Medulla oblongata (tissue), 1 donor: Measurements from ENCODE around the gene HOXC12.

Experiments
- DNase-seq: peaks from one replicate; pipeline ENCODE4 v3.0.0-alpha.2; 2015; ENCODE audit errors: extremely low spot score

HOXC12 gene

DNA sequence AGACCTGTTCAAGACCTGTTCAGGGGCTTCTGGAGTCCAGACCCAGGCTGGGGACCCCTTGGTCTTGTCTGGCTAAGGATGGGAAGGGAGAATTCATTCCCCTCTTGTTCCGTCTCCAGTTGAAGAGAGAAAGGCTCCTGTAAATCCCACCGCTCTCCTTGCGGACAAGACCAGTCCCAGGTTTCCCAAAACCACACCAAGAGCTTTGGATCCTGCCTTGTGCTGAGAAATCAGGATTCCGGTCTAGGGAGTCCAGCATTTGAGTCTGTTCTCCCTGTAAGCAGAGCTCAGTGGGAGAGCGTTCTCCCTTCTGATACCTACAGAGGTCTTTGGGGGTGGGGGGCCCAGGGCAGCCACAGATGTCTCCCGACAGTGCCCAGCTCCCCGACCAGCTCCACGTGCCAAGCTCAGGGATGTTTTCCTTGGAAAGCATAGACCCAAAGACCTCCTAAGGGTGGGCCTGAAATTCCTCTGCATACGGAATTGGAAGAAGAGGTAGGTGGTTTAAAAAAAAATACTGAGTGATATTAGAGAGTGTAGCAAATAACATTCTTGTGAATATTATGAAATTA is 14.2 kb upstream of the HOXC12 start:
- no peak for DNase-seq

DNA sequence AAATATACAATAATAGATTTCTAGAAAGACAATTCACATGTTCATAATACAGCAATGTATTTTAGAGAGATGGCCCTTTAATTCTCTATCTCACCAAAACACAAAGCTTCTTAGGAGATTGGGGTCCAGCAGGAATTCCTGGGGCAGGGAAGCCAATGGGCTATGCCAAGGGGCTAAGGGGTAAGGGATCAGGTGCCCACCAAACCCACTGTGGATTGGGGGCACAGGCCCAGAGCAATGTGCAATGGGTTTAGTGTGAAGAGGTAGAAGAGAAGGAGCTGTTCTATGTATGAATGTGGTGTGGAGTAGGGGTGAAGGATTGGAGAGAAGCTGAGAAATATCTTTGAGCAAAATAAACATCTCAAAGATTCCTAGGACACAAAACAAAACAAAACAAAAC is 13.5 kb upstream of the HOXC12 start:
- DNase-seq = no peak

DNA sequence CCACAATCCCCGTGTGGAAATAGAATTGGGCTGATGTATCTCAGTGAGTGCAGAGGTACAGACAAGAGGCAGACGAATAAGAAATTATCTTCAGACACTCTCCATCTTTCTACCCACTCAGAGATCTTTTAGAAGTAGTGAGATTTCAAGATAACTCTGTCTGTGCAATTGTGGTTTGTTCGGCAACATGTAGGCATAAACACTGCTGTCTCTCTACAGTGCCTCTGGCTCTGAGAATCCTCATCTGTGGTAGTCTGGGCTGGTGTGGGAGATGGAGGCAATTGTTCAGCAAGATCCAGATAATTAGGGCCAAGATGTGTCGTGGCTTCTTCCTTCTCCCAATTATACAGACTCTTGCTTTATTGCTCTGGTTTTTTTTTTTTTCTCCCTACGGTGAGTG is 13.0 kb upstream of the HOXC12 start:
- DNase-seq = no peak

DNA sequence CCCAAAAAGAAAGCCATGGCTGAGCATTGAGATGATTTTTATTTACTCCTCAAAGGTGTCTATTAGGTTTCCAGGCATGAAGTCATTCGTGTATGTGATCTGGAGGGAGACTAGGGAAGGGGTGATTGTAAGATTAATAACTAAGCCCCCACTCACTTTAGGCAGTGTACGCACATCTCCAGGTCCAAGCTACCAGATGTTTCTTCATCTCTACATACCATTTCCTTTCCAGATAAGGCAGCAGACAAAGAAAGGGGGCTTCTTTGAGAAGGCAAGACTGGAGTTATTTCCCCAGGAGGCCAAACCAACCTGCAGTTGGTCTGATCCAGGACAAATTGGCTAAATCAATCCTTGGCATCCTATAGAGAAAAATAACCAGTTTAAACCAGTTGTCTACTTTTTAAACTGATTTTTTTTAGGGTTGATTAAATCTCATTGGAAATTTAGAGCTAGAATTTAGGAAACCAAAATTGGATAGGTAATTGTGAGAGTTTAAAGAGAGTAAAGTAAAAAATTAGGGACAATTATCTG is 12.2 kb upstream of the HOXC12 start:
- no peak for DNase-seq

DNA sequence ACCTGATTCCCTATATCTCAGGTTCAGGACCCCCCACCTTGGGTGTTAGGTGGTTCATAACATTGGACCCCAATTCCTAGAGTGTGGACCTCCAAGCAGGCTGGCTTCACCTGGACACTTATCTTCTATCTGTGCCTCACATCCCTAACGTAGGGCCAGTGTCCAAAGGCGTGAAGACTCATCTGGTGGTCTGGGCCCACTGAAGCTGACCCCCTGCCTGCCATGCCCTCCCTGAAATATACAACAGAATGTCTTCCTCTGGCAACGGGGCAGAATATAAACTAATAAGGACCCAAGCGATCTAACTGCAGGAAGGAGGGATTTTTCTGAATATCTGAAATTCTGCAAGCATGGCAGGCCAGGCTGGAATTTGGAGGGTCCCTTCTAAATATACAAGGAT is 10.5 kb upstream of the HOXC12 start:
- DNase-seq = no peak

DNA sequence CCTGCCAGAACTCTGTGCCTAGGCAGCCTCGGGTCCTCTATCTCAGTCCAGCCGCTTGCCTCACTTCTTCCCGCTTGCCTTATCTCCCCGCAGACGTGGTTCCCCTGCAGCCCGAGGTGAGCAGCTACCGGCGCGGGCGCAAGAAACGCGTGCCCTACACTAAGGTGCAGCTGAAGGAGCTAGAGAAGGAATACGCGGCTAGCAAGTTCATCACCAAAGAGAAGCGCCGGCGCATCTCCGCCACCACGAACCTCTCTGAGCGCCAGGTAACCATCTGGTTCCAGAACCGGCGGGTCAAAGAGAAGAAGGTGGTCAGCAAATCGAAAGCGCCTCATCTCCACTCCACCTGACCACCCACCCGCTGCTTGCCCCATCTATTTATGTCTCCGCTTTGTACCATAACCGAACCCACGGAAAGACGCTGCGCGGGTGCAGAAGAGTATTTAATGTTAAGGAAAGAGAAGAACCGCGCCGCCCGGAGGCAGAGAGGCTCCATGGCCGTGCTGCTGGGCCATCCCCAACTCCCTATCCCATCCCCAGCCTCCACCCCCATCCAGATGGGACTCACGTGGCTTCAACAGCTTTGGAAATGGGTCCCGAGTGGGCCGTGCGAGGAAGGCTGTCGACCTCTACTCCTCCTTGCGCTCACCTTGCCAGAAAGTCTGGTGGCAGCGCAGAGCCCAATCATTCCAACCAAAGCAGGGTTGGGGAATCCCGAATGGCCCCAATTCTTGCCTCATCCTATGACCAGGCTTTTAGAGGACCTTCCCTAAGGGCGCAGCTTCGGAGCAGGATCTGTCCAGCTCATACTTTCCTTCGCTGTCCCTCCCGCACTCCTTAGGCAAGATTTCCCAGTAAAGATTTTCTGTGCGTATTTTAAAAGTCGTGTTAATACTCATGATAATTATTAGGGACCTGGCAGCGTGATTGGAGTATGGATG is 9.5 kb upstream of the HOXC12 start:
- DNase-seq = no peak

DNA sequence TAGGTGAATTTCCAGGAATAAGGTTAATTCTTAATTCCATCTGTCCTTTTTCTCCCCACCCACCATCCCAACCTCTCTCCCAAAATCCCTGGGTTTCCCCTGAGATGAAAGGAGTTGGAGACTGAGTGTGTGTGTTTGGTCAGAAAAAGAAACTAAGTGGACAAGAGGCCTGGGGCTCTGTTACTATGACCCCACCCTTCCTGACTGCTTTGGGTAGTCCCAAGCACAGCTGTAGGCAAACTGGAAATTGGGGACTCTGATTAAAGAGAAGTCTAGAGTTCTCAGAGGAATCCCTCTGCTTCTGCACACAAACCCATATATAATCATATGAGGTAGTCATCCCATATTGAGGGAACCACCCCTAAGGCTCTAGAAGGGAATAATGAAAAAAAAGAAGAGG is 7.0 kb upstream of the HOXC12 start:
- no peak for DNase-seq

DNA sequence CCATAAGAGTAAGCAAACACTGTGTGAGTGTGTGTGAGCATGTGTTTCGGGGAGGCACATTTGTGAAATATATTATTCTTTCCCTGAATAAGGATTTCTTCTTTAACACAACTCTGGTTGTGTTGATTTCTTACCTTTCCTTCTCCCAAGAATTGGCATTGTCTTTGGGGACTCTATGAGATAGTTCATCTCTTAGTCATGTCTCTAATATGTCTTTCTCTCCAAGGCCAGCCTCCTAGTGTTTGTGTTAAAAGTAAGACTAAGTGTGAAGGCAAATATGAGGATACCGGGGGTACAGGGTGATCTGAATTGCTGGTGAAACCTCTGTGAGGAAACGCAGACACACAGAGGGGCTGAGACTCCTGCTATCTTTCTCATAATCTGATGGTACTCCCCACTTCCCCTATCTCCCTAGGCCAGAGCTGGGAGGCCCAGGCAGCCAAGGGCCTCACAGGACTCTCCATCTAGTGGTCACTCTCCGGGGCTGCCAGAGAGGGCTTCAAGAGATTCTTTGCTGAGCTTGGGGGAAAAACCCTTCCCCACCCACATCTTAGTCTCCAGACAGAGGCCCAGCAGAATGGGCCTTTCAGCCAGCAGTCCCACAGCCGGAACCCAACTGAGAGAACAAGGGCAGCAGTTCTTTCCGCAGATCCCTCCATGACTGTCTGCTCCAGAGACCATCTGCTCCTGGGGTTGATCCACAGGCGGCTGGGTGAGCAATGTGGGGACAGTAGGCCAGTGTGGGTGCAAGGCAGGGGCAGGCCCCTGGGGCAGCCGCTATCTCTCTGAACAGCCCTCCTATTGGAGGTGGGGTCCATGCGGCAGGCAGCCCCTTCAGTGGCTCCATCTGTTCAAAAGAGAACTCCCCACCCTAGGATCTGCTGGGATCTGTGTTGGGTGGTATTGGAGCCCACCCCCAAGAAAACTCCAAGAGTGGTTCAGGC is 5.8 kb upstream of the HOXC12 start:
- no peak for DNase-seq

DNA sequence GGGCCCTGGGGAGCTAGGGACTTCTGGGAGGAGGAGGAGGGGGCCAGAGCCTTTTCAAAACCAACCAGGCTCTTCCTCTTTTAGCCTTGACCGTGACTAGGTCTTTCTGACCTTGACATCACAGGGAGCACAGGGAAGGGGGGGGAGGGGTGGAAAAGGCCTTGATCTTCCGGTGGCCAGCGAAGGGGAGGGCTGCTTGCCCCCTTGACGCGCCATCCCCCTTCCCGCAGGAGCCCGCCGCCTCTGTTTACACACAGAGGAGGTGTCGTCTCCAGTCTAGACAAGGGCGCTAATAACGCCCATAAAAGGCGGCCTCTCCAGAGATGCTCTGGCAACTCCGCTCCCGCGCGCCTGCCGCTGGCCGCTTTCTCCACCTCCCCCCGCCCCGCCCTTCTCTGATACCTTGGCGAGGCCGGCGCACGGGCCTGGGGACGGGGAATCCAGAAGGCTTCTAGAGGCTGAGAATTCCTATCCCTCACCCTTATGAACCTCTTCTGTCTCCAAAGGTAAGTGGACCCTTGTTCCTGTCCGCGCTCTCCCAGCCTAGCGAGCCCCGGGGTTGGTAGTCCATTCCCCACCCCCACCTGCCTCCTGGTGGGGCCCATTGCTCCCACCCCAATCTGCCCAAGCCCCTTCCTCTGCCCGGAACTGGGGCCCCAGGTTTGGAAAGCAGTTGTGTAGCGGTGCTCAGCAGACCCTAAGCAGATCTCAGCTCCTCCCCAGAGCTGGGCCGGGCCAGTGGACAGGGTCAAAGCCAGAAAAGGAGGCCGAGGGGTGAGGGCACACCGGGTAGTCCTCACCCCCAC is 4.9 kb upstream of the HOXC12 start:
- DNase-seq = no peak

DNA sequence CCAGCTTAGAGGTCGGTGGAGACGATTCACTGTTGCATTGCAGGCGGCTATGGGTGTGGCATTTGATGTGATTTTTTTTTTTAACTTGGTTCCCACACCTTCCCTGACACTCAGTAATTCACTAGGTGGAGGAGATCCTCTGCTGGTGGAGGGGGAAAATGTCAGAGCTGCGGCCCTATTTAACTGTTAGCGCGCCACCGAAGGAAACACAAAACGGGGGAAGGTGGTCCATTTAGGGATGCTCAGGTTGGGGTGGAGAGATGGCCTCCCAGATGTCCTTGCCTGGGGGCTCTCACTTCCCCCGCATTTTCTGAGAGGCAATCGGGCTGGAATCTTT is 4.3 kb upstream of the HOXC12 start:
- no peak for DNase-seq

DNA sequence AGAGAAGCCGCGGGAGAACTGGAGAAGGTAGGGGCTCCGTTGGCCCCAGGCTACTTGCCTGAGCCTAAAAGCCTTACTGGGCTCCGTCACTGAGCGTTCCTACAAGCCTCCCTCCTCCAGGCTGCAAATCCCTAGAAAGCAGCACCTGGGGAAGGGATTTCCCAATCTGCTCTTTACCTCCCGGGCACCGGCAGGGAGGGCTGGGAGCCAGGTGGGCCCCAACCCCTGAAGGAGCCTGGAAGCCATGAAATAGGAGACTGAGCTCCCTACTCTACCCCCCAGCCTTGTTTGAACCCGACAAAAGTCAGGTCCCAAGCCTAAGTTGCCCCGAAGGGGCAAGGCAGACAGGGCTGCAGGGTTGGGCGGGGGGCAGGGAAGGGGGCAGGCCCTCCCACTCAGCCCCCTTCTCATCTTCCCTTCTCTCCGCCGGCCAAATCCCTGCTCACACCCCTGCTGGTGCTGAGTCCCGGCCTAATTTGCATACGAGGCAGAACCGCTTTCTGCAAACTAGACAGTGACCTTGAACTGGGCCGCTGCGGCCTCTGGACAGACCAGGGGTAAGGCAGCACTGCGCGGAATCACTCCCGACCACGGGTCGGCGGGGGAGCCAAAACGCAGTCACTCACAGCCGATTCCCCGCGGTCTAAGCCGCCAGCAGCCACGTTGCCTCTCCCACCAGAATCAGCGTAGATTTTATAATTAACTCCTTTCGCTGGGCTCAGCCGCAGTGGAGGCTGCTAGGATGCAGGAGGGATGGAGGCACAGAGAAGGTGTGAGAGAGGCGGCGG is 3.7 kb upstream of the HOXC12 start:
- no peak for DNase-seq

DNA sequence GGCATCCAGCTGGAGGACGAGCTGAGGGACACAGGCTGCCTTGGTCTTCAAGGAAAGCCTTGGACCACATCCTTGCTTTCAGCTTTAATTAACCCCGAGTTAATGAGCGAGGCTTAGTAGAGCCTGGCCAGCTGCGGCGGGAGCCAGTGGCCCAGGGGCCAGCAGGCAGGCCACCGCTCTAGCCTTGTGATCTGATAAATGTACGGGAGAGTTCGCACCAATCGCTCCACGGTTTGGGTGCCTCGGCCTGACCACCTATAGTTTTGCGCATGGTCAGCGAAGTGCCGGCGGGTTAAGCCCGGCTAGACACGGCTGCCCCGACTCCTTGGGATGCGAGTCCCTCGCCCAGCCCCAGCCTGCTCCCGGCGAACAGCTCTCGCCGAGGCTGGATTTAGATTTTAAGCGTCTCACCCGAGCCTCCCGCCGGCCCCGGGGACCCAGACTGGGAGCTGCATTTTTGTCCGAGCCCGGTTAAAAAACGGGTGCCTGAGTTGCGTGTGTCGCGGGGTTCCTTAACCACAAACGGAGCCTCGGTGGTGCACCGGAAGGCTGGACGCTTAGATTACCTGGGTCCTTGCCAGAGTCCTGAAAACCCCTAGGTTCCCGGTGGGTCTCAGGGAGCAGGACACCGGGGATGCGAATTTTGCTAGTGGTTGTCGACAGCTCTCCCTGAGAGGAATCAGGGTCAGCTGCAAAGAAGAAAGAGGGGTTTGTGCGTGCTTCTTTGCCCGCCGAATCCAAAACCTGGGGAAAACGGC is 2.9 kb upstream of the HOXC12 start:
- DNase-seq = no peak

DNA sequence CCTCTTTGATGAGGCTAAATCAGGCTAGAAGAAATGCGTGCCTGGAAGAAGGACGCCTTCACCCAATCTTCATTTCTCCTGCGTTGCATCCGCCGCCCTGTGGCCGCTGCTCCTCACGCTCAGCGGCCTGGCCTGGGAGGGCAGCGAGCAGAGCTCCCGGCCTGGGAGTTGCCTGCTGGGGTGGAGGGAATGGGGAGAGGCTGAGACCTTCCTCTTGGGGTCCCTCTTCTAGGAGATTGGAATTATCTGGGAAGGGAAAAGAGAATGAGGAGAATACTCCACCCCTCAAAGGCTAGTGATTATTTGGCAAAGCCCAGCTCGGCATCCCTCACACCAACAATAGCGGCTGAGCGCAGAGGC is 2.4 kb upstream of the HOXC12 start:
- DNase-seq = no peak

DNA sequence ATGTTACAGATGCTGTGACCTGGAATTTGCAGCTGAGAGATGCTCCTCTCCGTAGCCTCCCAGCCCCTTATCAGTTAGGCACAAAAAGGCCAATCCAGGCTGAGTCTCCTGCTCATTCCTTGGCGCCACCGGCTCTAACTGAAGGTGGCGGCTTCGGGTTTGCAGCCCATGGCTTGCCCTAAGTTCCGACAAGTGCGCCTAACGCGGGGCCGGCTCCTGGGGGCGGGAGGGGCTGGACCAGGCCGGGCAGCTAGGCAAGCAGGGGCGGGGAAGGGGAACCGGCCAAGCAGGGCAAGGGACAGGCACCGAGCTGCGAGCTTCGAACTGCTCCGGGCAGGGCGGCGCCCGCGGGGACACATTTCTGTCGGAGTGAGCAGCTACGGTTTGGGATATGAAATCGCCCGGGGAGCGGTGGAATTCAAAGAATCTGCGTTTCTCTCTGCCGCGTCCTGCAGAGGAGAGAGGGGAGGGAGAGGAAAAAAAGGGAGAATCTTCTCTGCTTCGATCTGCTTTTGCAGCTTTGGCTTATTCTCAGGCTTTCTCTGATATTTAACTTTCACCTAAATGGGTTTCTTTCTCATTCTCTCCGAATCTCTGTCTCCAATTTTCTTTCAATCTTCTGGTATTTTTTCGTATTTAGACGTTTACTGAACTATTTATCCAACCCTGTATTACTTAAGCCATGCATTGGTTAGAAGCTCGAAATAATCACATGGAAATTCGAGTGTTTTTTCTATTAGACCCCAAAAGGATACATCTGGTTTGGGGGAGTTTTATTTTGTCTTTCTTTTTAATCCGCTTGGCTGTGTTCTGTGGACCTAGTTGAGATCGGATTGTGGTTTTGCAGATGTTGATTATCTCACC is 1.6 kb upstream of the HOXC12 start:
- no peak for DNase-seq

DNA sequence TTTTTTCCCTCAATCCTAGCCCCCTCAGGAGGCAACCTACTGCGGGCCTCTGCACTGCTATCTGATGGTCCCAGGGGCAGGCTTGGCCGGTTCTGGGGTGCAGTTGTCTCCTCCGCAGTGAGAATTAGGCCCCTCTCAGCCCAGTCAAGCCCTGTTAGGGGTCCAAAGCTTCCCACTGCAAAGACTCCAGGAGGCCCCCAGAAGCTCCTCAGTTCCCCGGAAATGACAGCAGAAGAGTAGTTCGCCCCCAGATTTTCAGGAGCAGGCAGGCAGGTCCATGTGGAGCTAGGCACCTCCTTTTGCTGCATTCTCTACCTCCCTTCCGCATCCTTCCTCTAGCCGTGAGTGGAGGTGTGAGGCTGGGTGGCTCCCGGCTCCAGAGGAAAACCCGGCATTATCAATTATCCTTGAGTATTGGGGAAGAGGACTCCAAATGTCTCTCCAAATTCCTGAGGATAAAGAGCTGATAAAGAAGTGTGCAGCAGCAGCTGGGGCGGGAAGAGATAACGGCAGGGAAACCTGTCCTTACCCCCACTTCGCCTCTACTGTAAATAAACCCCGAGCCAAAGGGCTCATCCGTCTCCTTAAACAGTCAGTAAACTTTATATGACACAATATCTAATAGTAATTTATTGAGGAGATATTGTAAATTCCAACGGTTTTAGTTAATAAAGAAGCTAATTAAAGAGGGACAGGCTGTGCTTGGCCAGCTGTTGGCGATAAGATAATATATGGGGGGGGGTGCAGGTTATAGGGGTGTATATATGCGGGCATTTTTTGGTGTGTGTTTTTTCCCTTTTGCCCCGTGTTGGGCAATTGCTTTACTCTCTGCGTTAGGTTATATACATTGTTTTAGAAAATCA is 641 bp upstream of the HOXC12 start:
- DNase-seq = no peak

DNA sequence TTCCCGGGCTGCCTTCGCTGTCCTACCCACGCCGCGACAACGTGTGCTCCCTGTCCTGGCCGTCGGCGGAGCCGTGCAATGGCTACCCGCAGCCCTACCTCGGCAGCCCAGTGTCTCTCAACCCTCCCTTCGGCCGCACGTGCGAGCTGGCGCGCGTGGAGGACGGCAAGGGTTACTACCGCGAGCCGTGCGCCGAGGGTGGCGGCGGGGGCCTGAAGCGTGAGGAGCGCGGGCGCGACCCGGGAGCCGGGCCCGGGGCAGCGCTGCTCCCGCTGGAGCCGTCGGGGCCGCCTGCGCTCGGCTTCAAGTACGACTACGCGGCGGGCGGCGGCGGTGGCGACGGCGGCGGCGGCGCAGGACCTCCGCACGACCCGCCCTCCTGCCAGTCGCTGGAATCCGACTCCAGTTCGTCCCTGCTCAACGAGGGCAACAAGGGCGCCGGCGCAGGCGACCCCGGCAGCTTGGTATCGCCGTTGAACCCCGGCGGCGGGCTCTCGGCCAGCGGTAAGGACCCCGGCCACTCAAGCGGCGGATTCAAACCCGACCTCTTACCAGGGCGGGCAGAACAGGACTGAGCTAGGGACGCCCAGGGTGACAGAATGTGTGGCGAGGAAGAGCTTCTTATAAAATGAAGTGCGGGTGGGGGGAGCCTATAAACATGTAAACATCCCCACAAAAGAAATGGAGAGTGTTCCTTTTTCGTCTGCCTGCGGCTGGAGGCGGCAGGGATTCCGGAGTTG is 503 bp downstream of the HOXC12 start:
- DNase-seq = no peak

DNA sequence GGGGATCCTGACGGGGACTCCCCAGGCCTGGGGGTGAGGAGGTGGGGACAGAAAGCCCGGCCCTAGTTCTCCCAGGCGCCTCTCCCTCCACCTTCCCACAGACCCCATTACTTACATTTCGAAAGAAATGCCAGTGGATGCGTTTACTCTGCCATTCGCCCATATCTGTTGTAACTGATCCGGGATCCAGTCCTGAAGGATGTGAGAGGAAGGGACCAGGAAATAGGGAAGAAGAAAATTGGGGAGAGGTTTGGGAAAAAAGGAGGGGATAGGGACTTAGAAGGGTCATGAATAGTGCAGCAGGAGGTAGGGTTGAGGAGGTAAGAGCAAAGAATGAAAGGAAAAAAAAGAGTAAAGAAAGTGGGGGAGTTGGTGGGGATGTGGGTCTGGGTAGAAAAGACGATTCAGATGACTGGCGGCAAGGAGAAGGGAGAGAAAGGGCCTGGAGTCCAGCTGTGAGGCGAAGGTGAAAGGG is 1.1 kb downstream of the HOXC12 start:
- DNase-seq = no peak
